HCT116 (cell line): ENCODE data around the gene IFRD2. TPM values are rescaled to one million over a fixed set of nuclear protein-coding genes. Genes with fewer than 3 reads are reported as not detected.

Experiments
- ATAC-seq: fragments of 200-7000 bp; cut with Tn5 transposase; 2 replicates; pipeline ENCODE4 v1.9.1; 2020; ENCODE audit warnings: mild to moderate bottlenecking, moderate library complexity
- BruUV-seq: library from RNA; stranded (reverse); fragments of 400-500 nt; replicated peaks from 2 replicates; lab custom pipeline; 2021; lab: Mats Ljungman, UMichigan
- CTCF ChIA-PET: fragments of 300-600 bp; sonication (Branson Sonifier 250); formaldehyde crosslinking; loops from one replicate; lab custom pipeline; 2021; ENCODE audit warnings: antibody characterized with exemption; lab: Charles Lee
- POLR2A ChIA-PET: fragments of 300-600, 350-600 bp; sonication (Branson Sonifier 250); formaldehyde crosslinking; loops from one replicate; lab custom pipeline; 2021; ENCODE audit warnings: antibody characterized with exemption; lab: Charles Lee
- RAD21 ChIA-PET, 2 experiments: fragments of 300-600 bp; sonication (Branson Sonifier 250); formaldehyde crosslinking; loops; one replicate each; lab custom pipeline; 2023; ENCODE audit warnings: low total read pairs in 2 of 2; ENCODE audit not compliant: uncharacterized antibody in 2 of 2, unreplicated experiment in 2 of 2, low non-redundant PET in 1 of 2; lab: Charles Lee
- DNase-seq: peaks from one replicate; pipeline ENCODE4 v3.0.0-alpha.2; 2010; ENCODE audit warnings: low read depth, low spot score
- H2AFZ ChIP-seq: fragments of 200-600 bp; shearing (Covaris generic), sonication (generic); 2 replicates; pipeline ENCODE4 v1.6.1; 2017; ENCODE audit warnings: low read depth, mixed run types, mixed read lengths, antibody characterized with exemption, low read length; ENCODE audit not compliant: poor library complexity, severe bottlenecking
- H3K27ac ChIP-seq: 2 replicates; pipeline ENCODE4 v1.5.1; 2012; ENCODE audit warnings: low read depth, low read length
- H3K27me3 ChIP-seq: fragments of 200-600 bp; sonication (generic); 2 replicates; pipeline ENCODE4 v1.6.1; 2016; ENCODE audit warnings: mixed run types, low read length, mixed read lengths; ENCODE audit not compliant: insufficient read depth
- H3K36me3 ChIP-seq, 2 experiments: fragments of 200-500 bp in 1 of 2; fragments of 200-600 bp in 1 of 2; sonication (Bioruptor generic) in 1 of 2; sonication (generic) in 1 of 2; 2 replicates each; pipeline versions ENCODE4 v1.5.1 to v1.6.1; 2014 to 2016; ENCODE audit warnings: low read length in 2 of 2, inconsistent platforms in 1 of 2, mixed read lengths in 1 of 2, mixed run types in 1 of 2; ENCODE audit not compliant: insufficient read depth in 2 of 2, control insufficient read depth in 1 of 2
- H3K4me1 ChIP-seq, 2 experiments: fragments of 200-600 bp in 1 of 2; sonication (generic) in 1 of 2; 2 replicates each; pipeline versions ENCODE4 v1.5.1 to v1.6.1; 2012 to 2017; ENCODE audit warnings: low read length in 2 of 2, inconsistent platforms in 1 of 2, mild to moderate bottlenecking in 1 of 2, mixed read lengths in 1 of 2, mixed run types in 1 of 2, moderate library complexity in 1 of 2; ENCODE audit not compliant: insufficient read depth in 2 of 2, control insufficient read depth in 1 of 2
- H3K4me2 ChIP-seq: fragments of 200-600 bp; sonication (generic); 2 replicates; pipeline ENCODE4 v1.6.1; 2017; ENCODE audit warnings: mixed run types, low read length, mixed read lengths
- H3K4me3 ChIP-seq, 2 experiments: fragments of 200-600 bp in 1 of 2; sonication (generic) in 1 of 2; replicated peaks in 1 of 2; 2 replicates each; pipeline ENCODE4 v1.5.1; 2011 to 2016; ENCODE audit warnings: low read length in 2 of 2, control low read depth in 1 of 2, low read depth in 1 of 2, mild to moderate bottlenecking in 1 of 2, mixed read lengths in 1 of 2, mixed run types in 1 of 2
- H3K79me2 ChIP-seq: fragments of 200-600 bp; sonication (generic); 2 replicates; pipeline ENCODE4 v1.6.1; 2017; ENCODE audit warnings: mild to moderate bottlenecking, mixed run types, low read length, moderate library complexity, mixed read lengths; ENCODE audit not compliant: insufficient read depth
- H3K9ac ChIP-seq: fragments of 200-600 bp; sonication (generic); 2 replicates; pipeline ENCODE4 v1.6.1; 2016; ENCODE audit warnings: low read length, mixed read lengths
- H3K9me2 ChIP-seq: fragments of 200-600 bp; sonication (generic), shearing (Covaris generic); 2 replicates; pipeline ENCODE4 v1.6.1; 2017; ENCODE audit warnings: mixed run types, mild to moderate bottlenecking, moderate library complexity; ENCODE audit not compliant: insufficient read depth
- H3K9me3 ChIP-seq, 2 experiments: fragments of 200-500 bp in 1 of 2; fragments of 200-600 bp in 1 of 2; sonication (Bioruptor generic) in 1 of 2; sonication (generic) in 1 of 2; 2 replicates each; pipeline ENCODE4 v1.6.1; 2014 to 2017; ENCODE audit warnings: low read length in 2 of 2, mixed read lengths in 2 of 2, inconsistent platforms in 1 of 2, low read depth in 1 of 2, mild to moderate bottlenecking in 1 of 2, mixed run types in 1 of 2, moderate library complexity in 1 of 2; ENCODE audit not compliant: control insufficient read depth in 1 of 2, insufficient read depth in 1 of 2
- H4K20me1 ChIP-seq: fragments of 200-600 bp; sonication (generic), shearing (Covaris generic); 2 replicates; pipeline ENCODE4 v1.6.1; 2017; ENCODE audit warnings: mixed run types, mild to moderate bottlenecking, moderate library complexity; ENCODE audit not compliant: insufficient read depth
- ATF3 ChIP-seq: IDR thresholded peaks from 2 replicates; pipeline ENCODE4 v1.6.1; 2012
- CEBPB ChIP-seq: IDR thresholded peaks from 2 replicates; pipeline ENCODE4 v1.6.1; 2012; ENCODE audit warnings: low read depth
- CTCF ChIP-seq, 3 experiments: fragments of 200-600 bp in 1 of 3; sonication (generic) in 1 of 3; IDR thresholded peaks in 2 of 3; conservative IDR thresholded peaks in 1 of 3; 2 replicates each; pipeline ENCODE4 v1.5.1; 2012 to 2017; ENCODE audit warnings: low read depth in 2 of 3, low read length in 2 of 3, antibody characterized with exemption in 1 of 3, borderline replicate concordance in 1 of 3, control low read depth in 1 of 3, mild to moderate bottlenecking in 1 of 3, mixed read lengths in 1 of 3, mixed run types in 1 of 3, moderate library complexity in 1 of 3; ENCODE audit not compliant: insufficient read depth in 1 of 3
- ELF1 ChIP-seq: IDR thresholded peaks from 2 replicates; pipeline ENCODE4 v1.6.1; 2012; ENCODE audit warnings: low read depth, borderline replicate concordance
- EZH2 ChIP-seq: fragments of 200-600 bp; sonication (generic); IDR thresholded peaks from 2 replicates; pipeline ENCODE4 v1.6.1; 2017; ENCODE audit warnings: antibody characterized with exemption, mixed run types
- EZH2phosphoT487 ChIP-seq: fragments of 200-600 bp; IDR thresholded peaks from 2 replicates; pipeline ENCODE4 v1.6.1; 2018; ENCODE audit warnings: antibody characterized with exemption, borderline replicate concordance
- JUND ChIP-seq: IDR thresholded peaks from 2 replicates; pipeline ENCODE4 v1.6.1; 2012
- MAX ChIP-seq: IDR thresholded peaks from 2 replicates; pipeline ENCODE4 v1.6.1; 2012
- POLR2AphosphoS5 ChIP-seq: IDR thresholded peaks from 2 replicates; pipeline ENCODE4 v1.6.1; 2011; ENCODE audit warnings: mild to moderate bottlenecking, low read depth, low read length, moderate library complexity
- RAD21 ChIP-seq: IDR thresholded peaks from 2 replicates; pipeline ENCODE4 v1.6.1; 2012; ENCODE audit warnings: low read depth, mild to moderate bottlenecking
- SRF ChIP-seq: IDR thresholded peaks from 2 replicates; pipeline ENCODE4 v1.6.1; 2012; ENCODE audit warnings: low read depth
- YY1 ChIP-seq: IDR thresholded peaks from 2 replicates; pipeline ENCODE4 v1.6.1; 2011; ENCODE audit warnings: low read length, low read depth, moderate library complexity, mild to moderate bottlenecking; ENCODE audit not compliant: insufficient replicate concordance; ENCODE audit errors: extremely low read depth
- ZFX ChIP-seq: fragments of 450-650 bp; IDR thresholded peaks from 2 replicates; pipeline ENCODE4 v1.6.1; 2017
- intact Hi-C: fragments of 100-400 bp; cut with micrococcal nuclease; formaldehyde crosslinking; loops from 2 replicates; pipeline ENCODE4 v1.10.0; 2022
- total RNA-seq: library from RNA; stranded (reverse); gene quantifications from one replicate; pipeline ENCODE4 v1.2.1, GENCODE V29; 2021; ENCODE audit not compliant: unreplicated experiment

Gene IFRD2
- total RNA-seq, 1 experiment from 2014 or later, result 146 TPM

- H3K4me2 ChIP-seq, result no peak overlapping the region
- no peaks in the 10 kb centered on the region for H3K9me2 ChIP-seq
- ChIA-PET CTCF (no interaction called here), RAD21 (interaction anchor here in 1 of 2 experiments (0.6 kb wide), 1 partner anchor 14 kb away, joined by 3 read pairs; no protein-coding TSS in a partner anchor), POLR2A (interaction anchor here (1.2 kb wide), 1 partner anchor 56 kb away, joined by 3 read pairs; no protein-coding TSS in a partner anchor)
- H3K9ac ChIP-seq, result no peak overlapping the region
- no TSS peak for BruUV-seq
- no peak overlapping the region for H3K4me3 ChIP-seq
- H3K27ac ChIP-seq, result no peak overlapping the region
- DNase-seq, result no peak
- no peaks in the 10 kb centered on the region for H4K20me1 ChIP-seq
- peaks cover 42% of the 10 kb centered on the region for H3K79me2 ChIP-seq
- intact Hi-C loops, result no loop called here
- TF ChIP-seq ZFX (no peak), RAD21 (no peak), CEBPB (no peak), EZH2phosphoT487 (no peak), EZH2 (no peak), CTCF (IDR thresholded peaks at IDR 0.05 in 2 of 3, conservative IDR thresholded peaks at IDR 0.05 in 1 of 3; ENCODE audit: borderline replicate concordance in 1 of 3, insufficient read depth in 1 of 3, low read depth in 2 of 3, low read length in 2 of 3) (no peak), ATF3 (no peak), YY1 (no peak), MAX (no peak), ELF1 (no peak), SRF (no peak), POLR2AphosphoS5 (no peak), JUND (no peak)
- H3K36me3 ChIP-seq, result peaks cover 23 to 45% of the 10 kb centered on the region in 2 experiments
- H3K27me3 ChIP-seq, result no peaks in the 10 kb centered on the region
- H3K4me1 ChIP-seq, result peaks cover 11 to 17% of the 10 kb centered on the region in 2 experiments
- ATAC-seq, result no peak
- H2AFZ ChIP-seq, result no peak overlapping the region
- no peaks in the 10 kb centered on the region for H3K9me3 ChIP-seq
These were observed 3.1 kb downstream of the IFRD2 start for GRCh38 chr3:50289130-50289529.
